Rectal smooth muscle tissue (tissue), 1 donor: ENCODE results near the gene SGMS2.

Source experiments
- H3K27ac ChIP-seq: one replicate; pipeline ENCODE4 v1.7.0; 2013; ENCODE audit warnings: low read depth, low read length, inconsistent platforms
- H3K27me3 ChIP-seq: one replicate; pipeline ENCODE4 v1.7.0; 2013; ENCODE audit warnings: low read length; ENCODE audit not compliant: control insufficient read depth, insufficient read depth
- H3K36me3 ChIP-seq: one replicate; pipeline ENCODE4 v1.7.0; 2013; ENCODE audit warnings: low read length; ENCODE audit not compliant: control insufficient read depth, insufficient read depth
- H3K4me1 ChIP-seq: one replicate; pipeline ENCODE4 v1.7.0; 2013; ENCODE audit warnings: low read length; ENCODE audit not compliant: control insufficient read depth, insufficient read depth
- H3K4me3 ChIP-seq: one replicate; pipeline ENCODE4 v1.7.0; 2013; ENCODE audit warnings: low read length
- H3K9ac ChIP-seq: one replicate; pipeline ENCODE4 v1.7.0; 2013; ENCODE audit warnings: low read length

The SGMS2 gene

GRCh38 chr4:107885865-107886264, 61.1 kb downstream of the SGMS2 start:
- H3K4me1 ChIP-seq: peaks cover 5% of the 10 kb centered on the region
- no peak overlapping the region for H3K4me3 ChIP-seq
- no peaks in the 10 kb centered on the region for H3K27me3 ChIP-seq
- no peak overlapping the region for H3K9ac ChIP-seq
- H3K27ac ChIP-seq: no peak overlapping the region
- H3K36me3 ChIP-seq: no peaks in the 10 kb centered on the region

GRCh38 chr4:107888237-107888636, 63.5 kb downstream of the SGMS2 start:
- no peaks in the 10 kb centered on the region for H3K27me3 ChIP-seq
- H3K27ac ChIP-seq: no peak overlapping the region
- no peak overlapping the region for H3K4me3 ChIP-seq
- peaks cover 5% of the 10 kb centered on the region for H3K4me1 ChIP-seq
- no peaks in the 10 kb centered on the region for H3K36me3 ChIP-seq
- H3K9ac ChIP-seq: no peak overlapping the region

- no peaks in the 10 kb centered on the region for H3K36me3 ChIP-seq
- H3K27me3 ChIP-seq: no peaks in the 10 kb centered on the region
- H3K4me1 ChIP-seq: peaks cover 14% of the 10 kb centered on the region
- H3K9ac ChIP-seq: no peak overlapping the region
- H3K4me3 ChIP-seq: no peak overlapping the region
- H3K27ac ChIP-seq: no peak overlapping the region
Observed at GRCh38 chr4:107890779-107891178, 66.0 kb downstream of the SGMS2 start.

- Histone ChIP-seq H3K27me3 (no peaks in the 10 kb centered on the region), H3K9ac (no peak overlapping the region), H3K36me3 (no peaks in the 10 kb centered on the region), H3K27ac (no peak overlapping the region), H3K4me3 (no peak overlapping the region), H3K4me1 (peaks cover 14% of the 10 kb centered on the region)
Observed at GRCh38 chr4:107891299-107891698, 66.6 kb downstream of the SGMS2 start.

- no peaks in the 10 kb centered on the region for H3K27me3 ChIP-seq
- no peaks in the 10 kb centered on the region for H3K36me3 ChIP-seq
- no peak overlapping the region for H3K9ac ChIP-seq
- H3K4me3 ChIP-seq: no peak overlapping the region
- H3K27ac ChIP-seq: no peak overlapping the region
- peaks cover 20% of the 10 kb centered on the region for H3K4me1 ChIP-seq
Observed at GRCh38 chr4:107893171-107894137, 68.7 kb downstream of the SGMS2 start.

- no peaks in the 10 kb centered on the region for H3K36me3 ChIP-seq
- no peaks in the 10 kb centered on the region for H3K27me3 ChIP-seq
- H3K4me3 ChIP-seq: no peak overlapping the region
- H3K9ac ChIP-seq: no peak overlapping the region
- H3K27ac ChIP-seq: peak overlapping the region; percentile 18
- H3K4me1 ChIP-seq: peaks cover 22% of the 10 kb centered on the region
Observed at GRCh38 chr4:107894138-107894603, 69.4 kb downstream of the SGMS2 start.

- peaks cover 33% of the 10 kb centered on the region for H3K4me1 ChIP-seq
- peak overlapping the region; percentile 60 for H3K27ac ChIP-seq
- no peak overlapping the region for H3K4me3 ChIP-seq
- H3K36me3 ChIP-seq: no peaks in the 10 kb centered on the region
- H3K9ac ChIP-seq: no peak overlapping the region
- H3K27me3 ChIP-seq: no peaks in the 10 kb centered on the region
Observed at GRCh38 chr4:107896158-107896645, 71.5 kb downstream of the SGMS2 start.

- Histone ChIP-seq H3K27ac (peak overlapping the region; percentile 34), H3K4me3 (no peak overlapping the region), H3K36me3 (no peaks in the 10 kb centered on the region), H3K4me1 (peaks cover 37% of the 10 kb centered on the region), H3K9ac (no peak overlapping the region), H3K27me3 (no peaks in the 10 kb centered on the region)
Observed at GRCh38 chr4:107896646-107897045, 71.9 kb downstream of the SGMS2 start.

GRCh38 chr4:107897823-107898222, 73.1 kb downstream of the SGMS2 start:
- H3K27ac ChIP-seq: peak overlapping the region; percentile 52
- H3K36me3 ChIP-seq: no peaks in the 10 kb centered on the region
- H3K4me3 ChIP-seq: no peak overlapping the region
- H3K27me3 ChIP-seq: no peaks in the 10 kb centered on the region
- peaks cover 37% of the 10 kb centered on the region for H3K4me1 ChIP-seq
- no peak overlapping the region for H3K9ac ChIP-seq

GRCh38 chr4:107900067-107900466, 75.3 kb downstream of the SGMS2 start:
- Histone ChIP-seq H3K4me1 (peaks cover 29% of the 10 kb centered on the region), H3K36me3 (no peaks in the 10 kb centered on the region), H3K27ac (peak overlapping the region; percentile 77), H3K27me3 (no peaks in the 10 kb centered on the region), H3K9ac (no peak overlapping the region), H3K4me3 (no peak overlapping the region)

- H3K27ac ChIP-seq: peak overlapping the region; percentile 77
- no peaks in the 10 kb centered on the region for H3K36me3 ChIP-seq
- no peaks in the 10 kb centered on the region for H3K27me3 ChIP-seq
- peaks cover 26% of the 10 kb centered on the region for H3K4me1 ChIP-seq
- no peak overlapping the region for H3K9ac ChIP-seq
- no peak overlapping the region for H3K4me3 ChIP-seq
Observed at GRCh38 chr4:107900508-107900907, 75.8 kb downstream of the SGMS2 start.

GRCh38 chr4:107901213-107901934, 76.6 kb downstream of the SGMS2 start:
- Histone ChIP-seq H3K27ac (peak overlapping the region; percentile 77), H3K4me1 (peaks cover 23% of the 10 kb centered on the region), H3K4me3 (no peak overlapping the region), H3K9ac (no peak overlapping the region), H3K36me3 (no peaks in the 10 kb centered on the region), H3K27me3 (no peaks in the 10 kb centered on the region)
